ENCODE results near the gene SHQ1.
"Not testable (repeated sequence)": the region's sequence is repeated elsewhere in the genome, so short reads cannot be mapped to it uniquely, and the experiment has no call there.

DNA sequence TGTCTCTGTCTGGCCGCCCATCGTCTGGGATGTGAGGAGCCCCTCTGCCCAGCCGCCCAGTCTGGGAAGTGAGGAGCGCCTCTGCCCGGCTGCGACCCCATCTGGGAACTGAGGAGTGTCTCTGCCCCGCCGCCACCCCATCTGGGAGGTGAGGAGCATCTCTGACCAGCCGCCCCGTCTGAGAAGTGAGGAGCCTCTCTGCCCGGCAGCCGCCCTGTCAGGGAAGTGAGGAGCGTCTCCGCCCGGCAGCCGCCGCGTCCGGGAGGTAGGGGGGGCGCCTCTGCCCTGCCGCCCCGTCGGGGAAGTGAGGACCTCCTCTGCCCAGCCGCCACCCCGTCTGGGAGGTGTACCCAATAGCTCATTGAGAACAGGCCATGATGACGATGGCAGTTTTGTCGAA, 60.0 kb downstream of the SHQ1 start:
- TF ChIP-seq, protein P1, sequence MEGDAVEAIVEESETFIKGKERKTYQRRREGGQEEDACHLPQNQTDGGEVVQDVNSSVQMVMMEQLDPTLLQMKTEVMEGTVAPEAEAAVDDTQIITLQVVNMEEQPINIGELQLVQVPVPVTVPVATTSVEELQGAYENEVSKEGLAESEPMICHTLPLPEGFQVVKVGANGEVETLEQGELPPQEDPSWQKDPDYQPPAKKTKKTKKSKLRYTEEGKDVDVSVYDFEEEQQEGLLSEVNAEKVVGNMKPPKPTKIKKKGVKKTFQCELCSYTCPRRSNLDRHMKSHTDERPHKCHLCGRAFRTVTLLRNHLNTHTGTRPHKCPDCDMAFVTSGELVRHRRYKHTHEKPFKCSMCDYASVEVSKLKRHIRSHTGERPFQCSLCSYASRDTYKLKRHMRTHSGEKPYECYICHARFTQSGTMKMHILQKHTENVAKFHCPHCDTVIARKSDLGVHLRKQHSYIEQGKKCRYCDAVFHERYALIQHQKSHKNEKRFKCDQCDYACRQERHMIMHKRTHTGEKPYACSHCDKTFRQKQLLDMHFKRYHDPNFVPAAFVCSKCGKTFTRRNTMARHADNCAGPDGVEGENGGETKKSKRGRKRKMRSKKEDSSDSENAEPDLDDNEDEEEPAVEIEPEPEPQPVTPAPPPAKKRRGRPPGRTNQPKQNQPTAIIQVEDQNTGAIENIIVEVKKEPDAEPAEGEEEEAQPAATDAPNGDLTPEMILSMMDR (IDR thresholded peaks at IDR 0.05): not testable (repeated sequence)
- TF ChIP-seq POLR2A, EP300 (IDR thresholded peaks at IDR 0.05): not testable (repeated sequence)
